CD4-positive, alpha-beta T cell treated with Interleukin-17A for 1 hour (primary cell): ENCODE results near the gene LTB4R.

Experiments
- DNase-seq: peaks from one replicate; pipeline ENCODE4 v3.0.0-alpha.2; 2020

LTB4R gene

DNA sequence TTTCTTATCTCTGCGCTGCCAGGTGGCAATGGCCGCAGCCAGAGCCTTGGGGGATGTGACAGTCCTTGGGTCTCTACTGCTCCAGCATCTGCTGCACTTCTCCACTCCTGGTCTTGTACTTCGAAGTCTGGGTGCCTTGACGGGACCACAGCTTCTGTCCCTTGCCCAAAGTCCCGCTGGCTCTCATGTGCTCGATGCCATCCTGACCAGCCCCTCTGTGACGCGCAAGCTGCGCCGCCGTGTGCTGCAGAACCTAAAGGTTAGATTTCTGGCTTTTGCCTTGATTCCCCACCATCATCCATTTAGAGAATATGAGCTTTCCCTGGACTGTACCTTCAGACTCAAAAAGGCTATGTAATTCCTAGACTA, 7.3 kb upstream of the LTB4R start:
- no peak for DNase-seq

GRCh38 chr14:24307156-24307574, 4.1 kb upstream of the LTB4R start:
- DNase-seq = no peak

GRCh38 chr14:24307575-24308341, 3.5 kb upstream of the LTB4R start, which contains the start of gene CIDEB:
TSS of gene CIDEB (minus strand) at chr14:24307977. CDS start at chr14:24307858, 119 bp downstream.
- peak; percentile 75 for DNase-seq

GRCh38 chr14:24308342-24309124, 2.8 kb upstream of the LTB4R start:
- DNase-seq = no peak

- no peak for DNase-seq
Measured at GRCh38 chr14:24309538-24310264, 1.6 kb upstream of the LTB4R start, which contains the start of gene LTB4R2. TSS of gene LTB4R2 (plus strand) at chr14:24310140. CDS start at chr14:24310665, 525 bp downstream.

DNA sequence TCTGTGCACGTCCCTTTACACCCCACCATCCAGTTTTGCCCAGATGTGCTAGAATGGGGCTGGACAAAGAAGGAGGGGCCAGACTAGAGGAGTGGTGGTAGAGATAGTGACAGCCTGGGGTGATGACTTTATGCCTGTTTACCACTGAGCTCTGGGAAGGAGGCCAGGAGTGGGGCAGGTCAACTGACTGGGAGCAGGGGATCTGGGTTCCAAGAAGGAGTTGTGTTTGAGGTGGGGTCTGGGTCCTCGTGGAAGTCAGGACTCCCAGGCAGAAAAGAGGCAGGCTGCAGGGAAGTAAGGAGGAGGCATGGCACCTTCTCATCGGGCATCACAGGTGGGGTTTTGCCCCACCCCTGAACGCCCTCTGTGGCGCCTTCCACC, 1.0 kb upstream of the LTB4R start:
- no peak for DNase-seq

- DNase-seq = no peak
Measured at GRCh38 chr14:24311837-24312615, 724 bp downstream of the LTB4R start.

GRCh38 chr14:24312736-24313507, 1.6 kb downstream of the LTB4R start:
- peak; percentile 69 for DNase-seq

GRCh38 chr14:24313913-24314312, 2.6 kb downstream of the LTB4R start:
- DNase-seq = no peak

- no peak for DNase-seq
Measured at GRCh38 chr14:24314377-24315193, 3.3 kb downstream of the LTB4R start.

DNA sequence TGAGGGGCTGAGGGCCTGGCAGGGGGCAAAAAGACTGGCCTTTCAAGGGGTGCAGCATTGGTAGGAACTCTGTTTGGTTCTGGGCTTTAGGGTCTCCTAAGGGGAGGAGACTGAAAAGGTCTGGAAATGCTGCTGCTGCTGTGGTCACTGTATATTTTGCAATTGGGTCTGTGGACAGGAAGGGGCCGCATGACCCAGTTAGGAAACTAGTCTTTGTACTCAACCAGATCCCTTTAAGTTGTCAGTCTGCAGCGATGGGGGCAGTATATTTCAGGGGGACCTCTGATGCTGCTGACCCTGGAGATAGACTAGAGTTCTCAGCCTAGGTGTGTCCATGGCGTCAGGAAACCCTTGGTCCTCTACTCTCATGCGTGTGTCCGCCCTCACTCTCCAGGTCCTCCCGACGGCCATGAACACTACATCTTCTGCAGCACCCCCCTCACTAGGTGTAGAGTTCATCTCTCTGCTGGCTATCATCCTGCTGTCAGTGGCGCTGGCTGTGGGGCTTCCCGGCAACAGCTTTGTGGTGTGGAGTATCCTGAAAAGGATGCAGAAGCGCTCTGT, 4.0 kb downstream of the LTB4R start:
- DNase-seq = no peak

DNA sequence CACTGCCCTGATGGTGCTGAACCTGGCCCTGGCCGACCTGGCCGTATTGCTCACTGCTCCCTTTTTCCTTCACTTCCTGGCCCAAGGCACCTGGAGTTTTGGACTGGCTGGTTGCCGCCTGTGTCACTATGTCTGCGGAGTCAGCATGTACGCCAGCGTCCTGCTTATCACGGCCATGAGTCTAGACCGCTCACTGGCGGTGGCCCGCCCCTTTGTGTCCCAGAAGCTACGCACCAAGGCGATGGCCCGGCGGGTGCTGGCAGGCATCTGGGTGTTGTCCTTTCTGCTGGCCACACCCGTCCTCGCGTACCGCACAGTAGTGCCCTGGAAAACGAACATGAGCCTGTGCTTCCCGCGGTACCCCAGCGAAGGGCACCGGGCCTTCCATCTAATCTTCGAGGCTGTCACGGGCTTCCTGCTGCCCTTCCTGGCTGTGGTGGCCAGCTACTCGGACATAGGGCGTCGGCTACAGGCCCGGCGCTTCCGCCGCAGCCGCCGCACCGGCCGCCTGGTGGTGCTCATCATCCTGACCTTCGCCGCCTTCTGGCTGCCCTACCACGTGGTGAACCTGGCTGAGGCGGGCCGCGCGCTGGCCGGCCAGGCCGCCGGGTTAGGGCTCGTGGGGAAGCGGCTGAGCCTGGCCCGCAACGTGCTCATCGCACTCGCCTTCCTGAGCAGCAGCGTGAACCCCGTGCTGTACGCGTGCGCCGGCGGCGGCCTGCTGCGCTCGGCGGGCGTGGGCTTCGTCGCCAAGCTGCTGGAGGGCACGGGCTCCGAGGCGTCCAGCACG, 4.7 kb downstream of the LTB4R start:
- no peak for DNase-seq

DNA sequence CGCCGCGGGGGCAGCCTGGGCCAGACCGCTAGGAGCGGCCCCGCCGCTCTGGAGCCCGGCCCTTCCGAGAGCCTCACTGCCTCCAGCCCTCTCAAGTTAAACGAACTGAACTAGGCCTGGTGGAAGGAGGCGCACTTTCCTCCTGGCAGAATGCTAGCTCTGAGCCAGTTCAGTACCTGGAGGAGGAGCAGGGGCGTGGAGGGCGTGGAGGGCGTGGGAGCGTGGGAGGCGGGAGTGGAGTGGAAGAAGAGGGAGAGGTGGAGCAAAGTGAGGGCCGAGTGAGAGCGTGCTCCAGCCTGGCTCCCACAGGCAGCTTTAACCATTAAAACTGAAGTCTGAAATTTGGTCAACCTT, 5.3 kb downstream of the LTB4R start:
- DNase-seq = no peak

DNA sequence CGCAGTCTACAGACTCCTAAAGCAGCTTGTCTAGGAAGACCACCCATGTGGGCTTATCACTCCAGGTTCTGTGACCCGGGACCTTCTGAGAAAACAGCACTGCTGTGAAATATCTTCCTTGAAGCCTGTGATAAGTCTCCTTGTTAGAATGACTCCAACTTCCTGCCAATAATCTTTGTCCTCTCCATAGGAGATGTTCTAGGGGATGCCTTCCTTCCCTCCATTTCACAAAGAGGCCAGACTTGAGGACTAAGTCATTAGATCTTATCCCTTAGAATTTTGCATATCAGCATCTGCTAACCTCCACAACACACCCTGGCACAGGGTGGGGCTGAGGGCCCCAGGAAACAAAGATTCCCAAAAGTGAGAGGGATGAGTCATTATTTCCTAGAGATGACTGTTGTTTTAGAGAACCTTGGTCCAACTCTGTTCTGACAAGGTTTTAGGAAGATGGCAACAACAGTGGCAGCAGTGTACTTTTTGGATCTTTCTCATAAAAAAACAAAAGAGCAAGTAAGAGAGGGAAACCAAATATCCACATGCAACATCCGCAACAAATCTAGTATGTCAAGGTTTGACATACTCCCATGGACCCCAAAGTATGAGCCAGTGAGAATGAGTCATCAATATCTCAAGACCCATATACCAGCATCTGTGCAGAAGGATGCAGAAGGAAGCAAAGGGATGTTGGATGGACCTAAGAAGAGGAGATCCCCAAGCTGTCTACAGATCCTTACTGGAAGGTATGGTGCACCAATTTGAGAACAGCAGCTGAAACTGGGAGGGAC, 6.0 kb downstream of the LTB4R start:
- DNase-seq = no peak

GRCh38 chr14:24321212-24321975, 10.1 kb downstream of the LTB4R start:
- no peak for DNase-seq

- no peak for DNase-seq
Measured at GRCh38 chr14:24322672-24323071, 11.4 kb downstream of the LTB4R start.

DNA sequence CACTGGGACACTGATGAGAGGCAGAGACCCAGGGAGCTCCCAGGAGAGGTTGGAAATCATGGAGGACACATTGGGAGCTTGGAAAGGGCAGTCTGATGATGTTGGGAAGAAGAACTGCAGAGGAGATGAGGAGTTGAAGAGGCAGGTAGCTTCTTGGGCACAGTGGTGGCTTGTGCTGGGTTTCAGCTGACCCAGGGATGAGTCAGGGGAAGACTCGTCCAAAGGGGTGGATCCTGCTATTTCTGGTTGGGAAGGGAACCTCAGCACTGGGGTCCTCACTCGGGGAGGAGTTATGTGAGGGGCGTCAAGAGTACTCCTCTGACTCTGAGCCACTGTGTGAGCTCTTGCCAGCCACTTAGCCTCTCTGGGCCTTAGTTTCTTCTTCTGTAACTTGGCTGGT, 12.0 kb downstream of the LTB4R start:
- no peak for DNase-seq

- no peak for DNase-seq
Measured at GRCh38 chr14:24324024-24324423, 12.7 kb downstream of the LTB4R start.
